Glutamatergic neuron (in vitro differentiated cells): Measurements from ENCODE around the gene CUL1. TPM values are rescaled to one million over a fixed set of nuclear protein-coding genes. Genes with fewer than 3 reads are reported as not detected.
A peak's percentile ranks its signal among the peaks of the same experiment; 100 is the strongest.

ENCODE experiments used
- DNase-seq: peaks from one replicate; pipeline ENCODE4 v3.0.0; 2022
- H3K27ac Mint-ChIP-seq: one replicate; pipeline ENCODE4 v1.8.0; 2020; ENCODE audit warnings: mild to moderate bottlenecking, mixed read lengths, inconsistent platforms; ENCODE audit not compliant: unreplicated experiment
- H3K27me3 Mint-ChIP-seq: one replicate; pipeline ENCODE4 v1.8.0; 2020; ENCODE audit warnings: mild to moderate bottlenecking, moderate library complexity, mixed read lengths, inconsistent platforms; ENCODE audit not compliant: unreplicated experiment
- H3K36me3 Mint-ChIP-seq: one replicate; pipeline ENCODE4 v1.8.0; 2020; ENCODE audit warnings: mild to moderate bottlenecking, mixed read lengths, inconsistent platforms; ENCODE audit not compliant: unreplicated experiment
- H3K4me1 Mint-ChIP-seq: one replicate; pipeline ENCODE4 v1.8.0; 2020; ENCODE audit warnings: mild to moderate bottlenecking, low read depth, mixed read lengths, inconsistent platforms; ENCODE audit not compliant: unreplicated experiment
- H3K4me3 Mint-ChIP-seq: one replicate; pipeline ENCODE4 v1.8.0; 2020; ENCODE audit warnings: mild to moderate bottlenecking, mixed read lengths, inconsistent platforms; ENCODE audit not compliant: unreplicated experiment
- H3K9me3 Mint-ChIP-seq: one replicate; pipeline ENCODE4 v1.8.0; 2020; ENCODE audit warnings: mild to moderate bottlenecking, moderate library complexity, mixed read lengths, inconsistent platforms; ENCODE audit not compliant: unreplicated experiment
- CTCF ChIP-seq: fragments of 200-600 bp; sonication (generic); IDR thresholded peaks from one replicate; pipeline ENCODE4 v1.5.0; 2021; ENCODE audit not compliant: partially characterized antibody, unreplicated experiment
- total RNA-seq: library from RNA; stranded (reverse); fragmentation: NEBNext Ultra II Directional; extraction: Animal tissue kit (Norgen Biotek cat#: 25700); gene quantifications from one replicate; pipeline ENCODE4 v1.2.1, GENCODE V29; 2021; ENCODE audit not compliant: unreplicated experiment

The CUL1 gene
- total RNA-seq, 1 donor from 2014 or later: 65.0 TPM

GRCh38 chr7:148720472-148720871 is 21.8 kb downstream of the CUL1 start:
- Mint-ChIP-seq H3K36me3 (no peaks in the 10 kb centered on the region), H3K27ac (peak overlapping the region; percentile 5), H3K27me3 (peaks cover 1% of the 10 kb centered on the region), H3K4me3 (no peak overlapping the region), H3K9me3 (peaks cover 5% of the 10 kb centered on the region), H3K4me1 (peaks cover 46% of the 10 kb centered on the region)
- no peak for DNase-seq
- no peak for TF ChIP-seq CTCF

DNA sequence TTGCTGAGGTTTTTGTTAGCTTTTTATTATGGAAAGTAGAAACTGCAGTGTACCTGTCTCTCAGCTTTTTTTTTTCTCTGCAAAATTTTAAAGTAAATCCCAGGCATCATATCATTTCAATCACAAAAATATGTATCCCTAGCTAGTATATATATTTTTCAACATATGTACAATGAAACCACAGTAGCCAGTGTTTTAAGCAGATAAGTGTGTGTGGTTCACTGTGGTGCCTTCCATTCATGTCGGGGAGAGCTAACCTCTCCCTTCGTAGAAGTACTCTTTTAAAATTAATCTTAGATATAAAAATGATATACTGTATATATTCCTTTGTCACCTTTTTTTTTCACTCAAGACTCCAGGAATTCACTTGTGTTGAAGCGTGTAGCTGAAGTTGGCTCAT is 22.7 kb downstream of the CUL1 start:
- no peak overlapping the region for H3K4me3 Mint-ChIP-seq
- H3K27ac Mint-ChIP-seq: no peak overlapping the region
- no peak for DNase-seq
- peaks cover 51% of the 10 kb centered on the region for H3K4me1 Mint-ChIP-seq
- no peak for TF ChIP-seq CTCF
- H3K36me3 Mint-ChIP-seq: no peaks in the 10 kb centered on the region
- peaks cover 1% of the 10 kb centered on the region for H3K27me3 Mint-ChIP-seq
- H3K9me3 Mint-ChIP-seq: peaks cover 6% of the 10 kb centered on the region

DNA sequence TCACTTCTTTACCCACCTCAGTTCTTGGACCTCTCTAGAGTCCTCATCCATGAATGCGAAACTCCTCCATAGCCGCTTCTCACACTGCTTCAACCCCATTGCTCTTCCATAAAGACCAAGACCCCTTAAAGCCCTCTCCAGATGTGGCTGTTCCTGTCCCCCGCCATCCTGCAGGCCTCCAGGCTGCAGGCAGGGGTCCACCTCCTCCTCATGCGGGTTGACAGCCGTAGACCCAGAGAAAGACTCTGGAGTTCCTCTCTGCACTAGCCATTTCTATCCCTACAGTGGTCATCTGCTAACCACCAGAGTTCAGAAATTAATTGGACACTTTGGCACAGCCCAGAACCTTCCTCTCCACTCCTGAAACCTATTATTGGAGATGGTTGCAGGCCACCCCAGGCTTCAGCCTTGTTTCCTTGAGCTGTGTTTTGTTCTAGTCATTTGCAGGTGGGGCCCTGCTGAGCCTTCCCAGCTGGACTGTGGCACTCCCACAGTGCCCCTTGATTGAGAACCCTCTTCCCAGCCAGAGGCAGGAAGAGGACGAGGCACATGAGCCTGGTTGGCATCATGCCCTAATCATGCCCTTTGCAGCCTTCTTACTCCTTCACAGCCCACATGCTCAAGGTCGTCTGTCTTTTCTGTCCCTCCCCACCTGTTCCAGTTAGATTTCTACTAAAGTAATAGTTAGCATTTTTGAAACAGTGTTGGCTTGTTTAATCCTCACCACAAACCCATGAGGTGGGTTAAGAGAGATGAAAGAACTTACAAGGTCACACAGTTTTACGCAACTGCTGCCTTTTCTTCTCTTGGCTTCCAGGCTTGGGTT is 23.9 kb downstream of the CUL1 start:
- Mint-ChIP-seq H3K36me3 (no peaks in the 10 kb centered on the region), H3K4me3 (no peak overlapping the region), H3K27ac (peak overlapping the region; percentile 41), H3K27me3 (peaks cover 1% of the 10 kb centered on the region), H3K4me1 (peaks cover 52% of the 10 kb centered on the region), H3K9me3 (peaks cover 6% of the 10 kb centered on the region)
- TF ChIP-seq CTCF: no peak
- no peak for DNase-seq

- Mint-ChIP-seq H3K27ac (no peak overlapping the region), H3K4me1 (peaks cover 58% of the 10 kb centered on the region), H3K27me3 (peaks cover 1% of the 10 kb centered on the region)
These were observed 24.5 kb downstream of the CUL1 start for GRCh38 chr7:148723166-148723559.

More at GRCh38 chr7:148723166-148723559, 24.5 kb downstream of the CUL1 start:
- Mint-ChIP-seq H3K9me3 (peaks cover 6% of the 10 kb centered on the region), H3K4me3 (no peak overlapping the region), H3K36me3 (no peaks in the 10 kb centered on the region)
- no peak for TF ChIP-seq CTCF
- DNase-seq: no peak
